HepG2 (cell line): ENCODE results near the gene KCNAB1.

Source experiments
- SP2 ChIP-seq: sonication (generic); formaldehyde crosslinking; IDR thresholded peaks from 2 replicates; pipeline ENCODE4 v1.5.1; 2020; ENCODE audit warnings: mild to moderate bottlenecking, missing genetic modification reagents
- ZMYM2 ChIP-seq: sonication (generic); formaldehyde crosslinking; IDR thresholded peaks from 2 replicates; pipeline ENCODE4 v1.8.0; 2022; ENCODE audit warnings: mild to moderate bottlenecking, missing genetic modification reagents

GRCh38 chr3:156126467-156126866, 6.1 kb downstream of the KCNAB1 start:
- TF ChIP-seq SP2 (no peak), ZMYM2 (CRISPR knock-in tag) (no peak)
